Activated CD8-positive, alpha-beta memory T cell treated with anti-CD3 and anti-CD28 coated beads, Interleukin-2, amount 50 U/mL, for 1 hour (primary cell): ENCODE measurements around the gene EPAS1.

ENCODE experiments used
- DNase-seq: peaks from one replicate; pipeline ENCODE4 v3.0.0-alpha.2; 2020; ENCODE audit errors: extremely low read depth

EPAS1 gene

DNA sequence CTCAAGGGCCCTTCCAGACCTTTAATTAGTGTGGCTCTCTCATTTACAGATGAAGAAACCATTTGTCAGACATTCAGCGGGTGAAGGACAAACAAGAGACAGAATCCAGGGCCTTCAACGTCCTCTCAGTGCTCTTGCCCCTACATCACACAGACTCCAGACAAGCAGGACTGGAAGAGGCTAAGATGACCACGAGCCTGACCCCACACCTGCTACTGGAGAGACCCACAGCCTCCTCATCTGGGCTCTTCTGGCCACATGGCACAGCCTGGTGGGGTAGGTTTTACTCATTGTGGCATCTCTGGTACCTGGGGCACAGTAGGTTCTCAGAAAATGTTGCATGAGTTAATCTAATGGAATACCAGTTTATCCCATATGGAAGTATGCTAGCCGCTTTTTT lies 112.5 kb downstream of the EPAS1 start:
- no peak for DNase-seq

DNA sequence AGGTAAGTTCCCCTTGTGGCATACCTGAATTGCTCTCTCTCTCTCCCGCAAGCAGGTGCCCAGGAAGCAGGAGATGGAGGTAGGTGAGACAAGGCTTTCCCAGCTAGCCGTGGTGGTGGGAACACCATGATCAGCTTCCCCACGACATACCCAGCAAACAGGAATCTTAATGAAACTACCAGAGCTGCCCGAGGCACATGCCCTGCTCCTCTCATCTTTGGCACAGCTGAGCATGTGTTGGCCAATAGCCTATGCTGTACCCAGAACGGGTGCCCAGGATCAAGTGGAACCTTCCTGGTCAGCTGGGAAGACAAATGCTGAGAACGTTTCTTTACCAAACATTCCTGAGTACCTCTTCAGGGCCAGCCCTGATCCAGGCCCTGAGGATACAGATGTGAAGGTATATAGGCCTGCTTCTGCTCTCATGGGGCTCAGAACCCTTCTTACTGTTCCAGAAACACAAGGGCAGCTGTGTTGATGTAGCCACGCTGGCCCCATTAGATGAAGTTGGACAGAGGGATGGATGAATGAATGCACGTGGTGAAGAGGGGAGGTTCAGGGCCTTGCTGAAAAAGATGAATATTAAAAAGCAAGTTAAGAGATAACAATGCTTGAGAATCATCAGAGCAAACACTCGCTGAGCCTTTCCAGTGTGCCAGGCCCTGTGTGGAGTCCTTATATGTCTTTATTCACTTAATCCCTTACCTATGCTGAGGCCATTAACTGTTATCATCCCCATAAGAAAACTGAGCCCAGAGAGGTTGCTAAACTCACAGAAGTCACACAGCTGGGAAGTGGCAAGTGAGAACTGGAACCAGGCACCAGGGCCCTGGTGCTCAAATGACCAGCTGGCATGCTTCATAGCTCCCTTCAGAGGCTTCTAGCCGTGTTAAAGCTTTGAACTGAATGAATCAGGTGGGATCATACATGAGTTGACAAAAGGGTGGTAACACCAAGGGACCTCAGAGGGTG lies 113.4 kb downstream of the EPAS1 start:
- DNase-seq, result no peak

DNA sequence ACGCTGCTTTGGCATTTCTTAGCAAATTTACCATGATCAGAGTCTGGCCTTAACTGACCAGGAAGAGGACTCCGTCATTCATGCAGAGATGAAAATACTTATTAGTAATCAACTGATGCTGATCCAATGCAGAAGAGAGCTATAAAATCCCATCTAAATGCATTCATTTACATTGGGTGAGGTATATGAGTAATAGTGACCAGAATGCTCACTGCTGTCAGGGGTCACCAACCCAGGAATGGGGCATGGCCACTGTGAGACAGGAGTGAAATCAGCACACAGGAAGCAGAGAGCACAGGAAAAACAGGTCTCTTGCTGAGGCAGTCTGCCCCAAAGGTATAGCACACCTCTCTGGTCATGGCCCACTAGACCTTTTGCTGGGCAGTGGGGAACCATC lies 114.0 kb downstream of the EPAS1 start:
- no peak for DNase-seq

GRCh38 chr2:46411985-46412384 lies 114.8 kb downstream of the EPAS1 start:
- no peak for DNase-seq

DNA sequence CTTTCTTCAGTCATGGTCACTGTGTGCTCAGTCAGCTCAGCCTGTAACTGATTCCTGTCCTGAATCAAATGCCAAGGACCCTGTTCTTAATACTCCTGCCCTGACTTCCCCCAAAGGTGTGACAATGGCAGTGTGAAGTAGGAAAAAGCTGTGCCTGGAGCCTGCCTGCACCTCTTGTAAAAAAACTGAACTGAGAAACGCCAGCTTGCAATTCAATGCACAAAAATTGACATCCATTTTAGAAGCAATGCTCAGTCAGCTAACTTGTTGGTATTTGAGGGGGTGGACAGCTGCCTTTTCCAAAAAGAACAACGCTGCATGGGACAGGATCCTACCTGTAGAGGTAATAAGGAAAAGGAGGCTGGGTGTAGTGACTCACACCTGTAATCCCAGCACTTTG lies 115.9 kb downstream of the EPAS1 start:
- DNase-seq, result no peak

- no peak for DNase-seq
Measured at GRCh38 chr2:46413631-46414030, 116.4 kb downstream of the EPAS1 start.

GRCh38 chr2:46414701-46415100 lies 117.5 kb downstream of the EPAS1 start:
- no peak for DNase-seq

GRCh38 chr2:46416280-46416679 lies 119.1 kb downstream of the EPAS1 start:
- no peak for DNase-seq

DNA sequence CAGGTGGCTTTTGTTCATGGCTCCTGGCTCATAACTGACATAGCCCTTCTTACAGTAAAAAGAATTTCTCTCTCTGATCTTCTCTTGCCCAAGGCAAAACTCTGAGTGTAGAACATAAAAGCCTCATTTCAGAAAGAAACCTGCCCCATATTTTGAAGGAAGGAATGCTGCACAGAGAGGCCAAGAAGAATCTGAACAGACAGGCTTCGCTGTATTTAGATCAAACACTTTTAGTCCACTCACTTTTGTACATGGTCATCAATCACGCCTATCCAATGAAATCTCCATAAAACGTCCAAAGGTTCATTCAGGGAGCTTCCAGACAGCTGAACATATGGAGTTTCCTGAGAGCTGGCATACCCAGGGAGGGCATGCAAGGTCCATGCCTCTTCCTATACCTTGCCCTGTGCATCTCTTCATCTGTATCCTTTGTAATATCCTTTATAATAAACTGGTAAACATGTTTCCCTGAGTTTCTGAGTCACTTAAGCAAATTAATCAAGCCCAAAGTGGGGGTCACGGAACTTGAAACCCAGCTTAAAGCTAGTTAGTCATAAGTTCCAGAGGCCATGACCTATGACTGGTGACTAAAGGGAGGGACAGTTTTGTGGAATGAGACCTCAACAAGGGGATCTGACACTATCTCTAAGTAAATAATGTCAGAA lies 119.7 kb downstream of the EPAS1 start:
- no peak for DNase-seq

- no peak for DNase-seq
Measured at GRCh38 chr2:46420945-46421344, 123.7 kb downstream of the EPAS1 start.

DNA sequence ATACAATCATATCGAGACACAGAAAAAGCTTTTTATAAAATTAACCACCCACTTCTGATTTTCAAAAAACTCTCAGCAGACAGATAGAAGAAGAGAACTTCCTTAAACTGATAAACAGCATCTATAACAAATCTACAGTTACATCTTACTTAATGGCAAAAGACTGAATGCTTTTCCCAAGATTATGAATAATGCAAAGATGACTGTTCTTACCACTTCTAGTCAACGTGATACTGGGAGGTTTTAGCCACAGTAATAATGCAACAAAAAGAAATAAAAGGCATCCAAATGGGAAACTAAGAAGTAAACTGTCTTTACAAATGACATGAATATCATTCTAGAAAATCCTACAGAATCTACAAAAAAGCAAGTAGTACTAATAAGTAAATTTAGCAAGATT lies 124.2 kb downstream of the EPAS1 start:
- DNase-seq, result no peak

- DNase-seq, result no peak
Measured at GRCh38 chr2:46422717-46423394, 125.6 kb downstream of the EPAS1 start.

GRCh38 chr2:46424937-46425336 lies 127.7 kb downstream of the EPAS1 start:
- no peak for DNase-seq

DNA sequence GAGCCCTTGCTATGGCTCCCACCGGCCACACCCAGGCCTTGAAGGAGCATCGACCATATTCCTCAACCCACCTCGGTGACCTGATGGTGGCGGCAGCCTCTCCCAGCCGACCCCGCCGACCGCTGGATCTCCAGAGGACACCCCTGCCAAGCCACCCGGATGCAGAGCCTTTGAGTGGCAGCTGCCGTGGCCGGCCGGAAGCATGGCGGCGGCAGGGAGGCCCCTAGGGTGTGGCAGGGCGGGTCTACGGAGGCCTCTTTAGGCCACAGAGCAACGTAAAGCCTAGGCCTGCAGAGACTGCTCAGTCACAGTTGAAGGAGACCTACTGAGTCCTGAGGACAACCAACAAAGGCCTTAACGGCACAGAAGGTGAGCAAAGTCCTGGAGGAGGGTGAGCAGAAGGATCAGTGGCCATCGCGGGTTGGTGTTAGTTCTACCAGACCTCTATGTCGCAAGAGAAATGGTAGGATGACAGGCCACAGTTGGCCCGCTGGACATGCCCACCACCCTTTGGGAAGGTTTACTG lies 131.8 kb downstream of the EPAS1 start:
- DNase-seq, result no peak

DNA sequence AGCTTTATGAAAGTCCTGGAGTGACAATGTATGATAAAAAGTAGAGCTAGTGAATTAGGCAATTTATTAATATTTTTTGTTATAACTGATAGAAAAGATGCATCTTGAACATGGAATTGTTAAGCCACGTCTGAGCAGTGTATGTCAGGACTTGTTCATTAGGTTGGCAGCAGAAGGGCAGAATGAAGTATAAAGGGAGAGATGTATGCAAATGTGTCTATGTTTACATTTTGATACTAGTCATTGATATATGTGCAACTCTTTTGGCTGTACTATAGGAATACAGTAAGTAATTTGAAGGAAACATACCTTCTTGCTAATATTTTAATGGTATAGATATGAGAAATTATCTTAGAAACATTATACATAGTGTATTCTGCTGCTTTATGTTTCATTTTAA lies 133.2 kb downstream of the EPAS1 start:
- DNase-seq, result no peak

GRCh38 chr2:46430992-46431391 lies 133.8 kb downstream of the EPAS1 start:
- DNase-seq, result no peak

DNA sequence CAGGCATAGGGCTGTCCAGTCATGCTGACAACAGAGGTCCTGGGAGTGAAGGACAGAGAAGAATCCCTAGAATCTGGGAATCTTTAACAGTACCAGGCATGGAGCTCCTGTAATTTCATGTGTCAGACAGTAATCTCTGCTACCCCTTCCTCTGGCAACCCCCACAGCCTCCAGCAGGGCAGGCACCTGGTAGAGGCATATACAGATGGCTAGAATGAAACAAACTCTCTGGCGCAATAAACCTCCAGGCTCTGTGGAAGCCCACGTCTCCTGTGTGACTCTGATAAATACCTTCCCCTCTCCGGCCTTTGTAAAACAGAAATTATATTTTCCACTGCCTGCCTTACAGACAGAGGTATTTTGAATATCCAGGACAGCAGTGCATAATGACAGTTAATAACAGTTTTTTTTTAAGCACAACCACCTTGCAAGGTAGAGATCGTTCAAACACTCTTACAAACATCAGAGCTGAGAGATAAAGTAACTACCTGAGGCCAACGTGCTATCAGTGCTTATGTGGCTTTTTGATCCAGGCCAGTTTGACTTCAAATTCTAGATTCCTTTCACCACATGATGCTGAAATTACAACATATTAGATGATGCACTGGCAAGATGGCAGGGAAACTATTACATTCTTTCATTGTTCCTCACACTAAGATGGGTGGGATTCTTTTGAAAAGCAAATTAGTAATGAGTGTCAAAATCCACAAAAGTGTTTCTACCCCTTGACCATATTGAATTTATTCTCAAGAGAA lies 134.5 kb downstream of the EPAS1 start:
- DNase-seq, result no peak

DNA sequence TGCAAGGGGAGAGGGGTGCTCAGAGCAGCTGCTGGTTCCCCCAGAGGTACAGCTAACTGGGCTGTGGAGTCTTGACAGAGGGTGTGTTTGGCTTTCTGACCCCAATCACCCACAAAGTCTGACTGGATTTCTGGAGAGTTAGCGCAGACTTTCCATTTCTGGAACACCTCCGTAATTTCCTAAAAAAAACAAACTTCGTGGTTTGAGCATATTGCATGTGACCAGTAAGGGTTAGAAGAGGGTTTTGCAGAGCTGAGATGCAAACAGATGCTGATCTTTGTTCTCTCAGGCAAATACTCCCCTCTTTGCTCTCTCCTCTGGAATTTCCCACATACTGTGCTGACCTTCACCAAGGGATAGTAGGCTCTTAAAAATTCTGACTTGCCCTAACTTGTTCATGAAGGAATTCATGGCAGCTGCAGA lies 137.7 kb downstream of the EPAS1 start:
- no peak for DNase-seq

DNA sequence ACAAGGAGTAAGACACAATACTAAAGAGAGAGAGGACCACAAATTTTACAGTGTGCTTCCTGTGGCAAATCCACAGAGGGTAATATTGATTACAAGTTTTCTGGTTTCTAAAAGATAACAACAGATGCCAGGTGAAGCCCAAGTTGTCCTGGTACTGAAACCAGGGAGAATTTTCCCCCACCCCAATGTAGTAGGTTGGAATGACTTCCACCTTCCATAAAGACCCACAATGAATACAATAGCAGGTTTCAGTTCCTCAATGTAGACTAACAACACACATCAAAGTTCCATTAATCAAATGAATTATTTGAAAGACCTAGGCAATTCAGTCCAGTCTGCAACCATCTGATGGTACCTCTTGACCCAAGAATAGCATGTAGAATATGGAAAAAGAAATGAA lies 138.1 kb downstream of the EPAS1 start:
- DNase-seq, result no peak

- DNase-seq, result no peak
Measured at GRCh38 chr2:46435796-46436360, 138.7 kb downstream of the EPAS1 start.
